GM23338 (cell line): Measurements from ENCODE around the gene PTK6. TPM values are rescaled to one million over a fixed set of nuclear protein-coding genes. Genes with fewer than 3 reads are reported as not detected.

ENCODE experiments used
- ATAC-seq: fragments of 200-7000 bp; cut with Tn5 transposase; 3 replicates; pipeline ENCODE4 v1.9.1; 2020
- DNase-seq: peaks from one replicate; pipeline ENCODE4 v3.0.0-alpha.2; 2015; ENCODE audit warnings: low spot score
- H2AFZ ChIP-seq: fragments of 200-600 bp; sonication (generic); 2 replicates; pipeline ENCODE4 v1.8.0; 2016; ENCODE audit warnings: antibody characterized with exemption, mild to moderate bottlenecking, moderate library complexity
- H3F3A ChIP-seq: fragments of 200-600 bp; sonication (generic); replicated peaks from 2 replicates; pipeline ENCODE4 v1.8.0; 2017; ENCODE audit warnings: antibody characterized with exemption, mixed run types, low read depth
- H3K27ac ChIP-seq: fragments of 200-600 bp; sonication (generic); 2 replicates; pipeline ENCODE4 v1.6.1; 2016; ENCODE audit warnings: low read depth
- H3K27me3 ChIP-seq: fragments of 200-600 bp; sonication (generic); 2 replicates; pipeline ENCODE4 v1.8.0; 2016; ENCODE audit warnings: mild to moderate bottlenecking, mixed run types, moderate library complexity; ENCODE audit not compliant: insufficient read depth
- H3K36me3 ChIP-seq: fragments of 200-600 bp; sonication (generic); 2 replicates; pipeline ENCODE4 v1.8.0; 2016; ENCODE audit warnings: mild to moderate bottlenecking; ENCODE audit not compliant: insufficient read depth
- H3K4me1 ChIP-seq: fragments of 200-600 bp; sonication (generic); 2 replicates; pipeline ENCODE4 v1.8.0; 2016; ENCODE audit warnings: mild to moderate bottlenecking, moderate library complexity; ENCODE audit not compliant: insufficient read depth
- H3K4me2 ChIP-seq: fragments of 200-600 bp; sonication (generic); 2 replicates; pipeline ENCODE4 v1.7.1; 2017; ENCODE audit warnings: mixed run types
- H3K4me3 ChIP-seq: fragments of 200-600 bp; sonication (generic); 2 replicates; pipeline ENCODE4 v1.6.1; 2016; ENCODE audit warnings: mixed run types
- H3K79me2 ChIP-seq: fragments of 200-600 bp; sonication (generic); replicated peaks from 2 replicates; pipeline ENCODE4 v1.8.0; 2017; ENCODE audit warnings: mild to moderate bottlenecking; ENCODE audit not compliant: insufficient read depth
- H3K9me2 ChIP-seq: fragments of 200-600 bp; sonication (generic); 2 replicates; pipeline ENCODE4 v1.8.0; 2017; ENCODE audit not compliant: insufficient read depth
- H4K20me1 ChIP-seq: fragments of 200-600 bp; sonication (generic); replicated peaks from 2 replicates; pipeline ENCODE4 v1.8.0; 2017; ENCODE audit warnings: mild to moderate bottlenecking; ENCODE audit not compliant: insufficient read depth
- H3K27ac Mint-ChIP-seq: 2 replicates; pipeline ENCODE4 v1.8.0; 2020; ENCODE audit warnings: inconsistent platforms, mild to moderate bottlenecking, moderate library complexity, mixed read lengths
- H3K27me3 Mint-ChIP-seq: 3 replicates; pipeline ENCODE4 v1.8.0; 2022; ENCODE audit warnings: low read depth, mild to moderate bottlenecking, moderate library complexity, mixed read lengths, inconsistent platforms; ENCODE audit not compliant: insufficient read depth, poor library complexity
- H3K36me3 Mint-ChIP-seq: 3 replicates; pipeline ENCODE4 v1.8.0; 2021; ENCODE audit warnings: low read depth, mild to moderate bottlenecking, inconsistent platforms, moderate library complexity, mixed read lengths
- H3K4me1 Mint-ChIP-seq: 3 replicates; pipeline ENCODE4 v1.8.0; 2020; ENCODE audit warnings: mild to moderate bottlenecking, inconsistent platforms, mixed read lengths
- H3K4me3 Mint-ChIP-seq: 3 replicates; pipeline ENCODE4 v1.8.0; 2021; ENCODE audit warnings: moderate library complexity, mild to moderate bottlenecking, inconsistent platforms, mixed read lengths
- H3K9me3 Mint-ChIP-seq: 3 replicates; pipeline ENCODE4 v1.8.0; 2020; ENCODE audit warnings: moderate library complexity, mild to moderate bottlenecking, inconsistent platforms, mixed read lengths
- CREB1 ChIP-seq: fragments of 250-450 bp; sonication (Bioruptor Pico); IDR thresholded peaks from 2 replicates; pipeline ENCODE4 v1.5.0; 2020; ENCODE audit warnings: low read depth, mild to moderate bottlenecking, moderate library complexity
- CTCF ChIP-seq, 2 experiments: fragments of 200-600 bp in 1 of 2; sonication (generic) in 1 of 2; conservative IDR thresholded peaks; 2 replicates each; pipeline versions ENCODE4 v1.5.1 to v1.6.1; 2016 to 2017; ENCODE audit warnings: antibody characterized with exemption in 2 of 2, low read depth in 2 of 2, mild to moderate bottlenecking in 2 of 2, moderate library complexity in 1 of 2
- ETS1 ChIP-seq: IDR thresholded peaks from 2 replicates; pipeline ENCODE4 v1.6.1; 2016; ENCODE audit warnings: antibody characterized with exemption
- EZH2 ChIP-seq: fragments of 200-600 bp; sonication (generic); IDR thresholded peaks from one replicate; pipeline ENCODE4 v1.8.0; 2017; ENCODE audit warnings: antibody characterized with exemption, mild to moderate bottlenecking, low read depth; ENCODE audit not compliant: unreplicated experiment
- EZH2phosphoT487 ChIP-seq: fragments of 200-600 bp; sonication (generic); IDR thresholded peaks from one replicate; pipeline ENCODE4 v1.8.1; 2018; ENCODE audit warnings: antibody characterized with exemption; ENCODE audit not compliant: unreplicated experiment
- NANOG ChIP-seq: IDR thresholded peaks from 2 replicates; pipeline ENCODE4 v1.6.1; 2016; ENCODE audit warnings: antibody characterized with exemption, borderline replicate concordance
- POLR2AphosphoS5 ChIP-seq: IDR thresholded peaks from 2 replicates; pipeline ENCODE4 v1.6.1; 2016; ENCODE audit warnings: antibody characterized with exemption, low read depth
- STAT1 ChIP-seq: IDR thresholded peaks from one replicate; pipeline ENCODE4 v1.6.1; 2016; ENCODE audit warnings: antibody characterized with exemption; ENCODE audit not compliant: unreplicated experiment
- ZNF114 ChIP-seq: fragments of 250-450 bp; sonication (Bioruptor Pico); IDR thresholded peaks from 2 replicates; pipeline ENCODE4 v1.5.0; 2020; ENCODE audit warnings: mild to moderate bottlenecking, moderate library complexity
- ZNF331 ChIP-seq: fragments of 250-450 bp; sonication (Bioruptor Pico); IDR thresholded peaks from 2 replicates; pipeline ENCODE4 v1.5.0; 2020; ENCODE audit warnings: low read depth, mild to moderate bottlenecking, moderate library complexity
- polyA plus RNA-seq: library from polyadenylated mRNA; unstranded; fragments of >200 nt; fragmentation: Nextera tagmentation; extraction: Ambion mirVana; gene quantifications from 2 replicates; pipeline ENCODE4 v1.2.1, GENCODE V29; 2016
- total RNA-seq: library from RNA; depleted of rRNA; stranded (reverse); fragments of >200 nt; shearing (Covaris generic); gene quantifications from 2 replicates; pipeline ENCODE4 v1.2.3, GENCODE V29; 2014
- TF ChIP-seq, protein P1 (sequence below): IDR thresholded peaks from one replicate; pipeline ENCODE4 v1.6.1; 2018; ENCODE audit warnings: antibody characterized with exemption; ENCODE audit not compliant: unreplicated experiment

PTK6 gene
- total and polyA plus RNA-seq, 2 experiments from 2014 or later = 0.28 TPM; not detected in 1

DNA sequence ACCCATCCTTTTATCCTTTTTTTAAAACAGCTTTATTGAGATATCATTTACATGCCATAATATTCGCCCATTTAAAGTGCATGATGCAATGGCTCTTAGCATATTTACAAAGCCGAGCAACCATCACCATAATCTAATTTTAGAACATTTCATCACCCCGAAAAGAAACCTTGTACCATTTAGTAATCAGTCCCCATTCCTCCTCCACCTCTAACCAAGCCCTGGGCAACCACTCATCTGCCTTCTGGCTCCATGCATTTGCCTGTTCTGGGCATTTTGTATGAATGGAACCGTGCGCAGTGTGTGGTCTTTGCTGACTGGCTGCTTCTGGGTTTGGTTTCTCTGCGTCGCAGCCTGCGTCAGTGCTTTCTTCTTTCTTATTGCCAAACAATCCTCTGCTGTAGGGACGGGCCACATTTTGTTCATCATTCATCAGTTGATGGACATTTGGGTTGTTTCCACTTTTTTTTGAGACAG is 28.1 kb downstream of the PTK6 start (continued):
- TF ChIP-seq, protein P1, sequence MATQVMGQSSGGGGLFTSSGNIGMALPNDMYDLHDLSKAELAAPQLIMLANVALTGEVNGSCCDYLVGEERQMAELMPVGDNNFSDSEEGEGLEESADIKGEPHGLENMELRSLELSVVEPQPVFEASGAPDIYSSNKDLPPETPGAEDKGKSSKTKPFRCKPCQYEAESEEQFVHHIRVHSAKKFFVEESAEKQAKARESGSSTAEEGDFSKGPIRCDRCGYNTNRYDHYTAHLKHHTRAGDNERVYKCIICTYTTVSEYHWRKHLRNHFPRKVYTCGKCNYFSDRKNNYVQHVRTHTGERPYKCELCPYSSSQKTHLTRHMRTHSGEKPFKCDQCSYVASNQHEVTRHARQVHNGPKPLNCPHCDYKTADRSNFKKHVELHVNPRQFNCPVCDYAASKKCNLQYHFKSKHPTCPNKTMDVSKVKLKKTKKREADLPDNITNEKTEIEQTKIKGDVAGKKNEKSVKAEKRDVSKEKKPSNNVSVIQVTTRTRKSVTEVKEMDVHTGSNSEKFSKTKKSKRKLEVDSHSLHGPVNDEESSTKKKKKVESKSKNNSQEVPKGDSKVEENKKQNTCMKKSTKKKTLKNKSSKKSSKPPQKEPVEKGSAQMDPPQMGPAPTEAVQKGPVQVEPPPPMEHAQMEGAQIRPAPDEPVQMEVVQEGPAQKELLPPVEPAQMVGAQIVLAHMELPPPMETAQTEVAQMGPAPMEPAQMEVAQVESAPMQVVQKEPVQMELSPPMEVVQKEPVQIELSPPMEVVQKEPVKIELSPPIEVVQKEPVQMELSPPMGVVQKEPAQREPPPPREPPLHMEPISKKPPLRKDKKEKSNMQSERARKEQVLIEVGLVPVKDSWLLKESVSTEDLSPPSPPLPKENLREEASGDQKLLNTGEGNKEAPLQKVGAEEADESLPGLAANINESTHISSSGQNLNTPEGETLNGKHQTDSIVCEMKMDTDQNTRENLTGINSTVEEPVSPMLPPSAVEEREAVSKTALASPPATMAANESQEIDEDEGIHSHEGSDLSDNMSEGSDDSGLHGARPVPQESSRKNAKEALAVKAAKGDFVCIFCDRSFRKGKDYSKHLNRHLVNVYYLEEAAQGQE = no peak
- TF ChIP-seq ZNF114 (CRISPR knock-in tag) = no peak
- TF ChIP-seq POLR2AphosphoS5 = no peak
- TF ChIP-seq EZH2phosphoT487 = no peak
- TF ChIP-seq EZH2 = no peak
- no peak for TF ChIP-seq CTCF (conservative IDR thresholded peaks at IDR 0.05; ENCODE audit: low read depth in 2 of 2)
- no peak for TF ChIP-seq ZNF331 (CRISPR knock-in tag)
- TF ChIP-seq STAT1 = no peak
- no peak for TF ChIP-seq ETS1
- TF ChIP-seq CREB1 (CRISPR knock-in tag) = no peak

GRCh38 chr20:63508072-63508768 is 29.0 kb downstream of the PTK6 start:
- H3K27ac Mint-ChIP-seq = no peak overlapping the region
- H3K4me1 Mint-ChIP-seq = peaks cover 3% of the 10 kb centered on the region; the same call in 1 of the 3 replicates
- no peak overlapping the region for H3K27ac ChIP-seq
- no peaks in the 10 kb centered on the region for H3K27me3 ChIP-seq
- no peaks in the 10 kb centered on the region for H3K9me2 ChIP-seq
- no peaks in the 10 kb centered on the region for H3K4me1 ChIP-seq
- H3K4me3 ChIP-seq = no peak overlapping the region
- no peak for ATAC-seq
- H2AFZ ChIP-seq = no peak overlapping the region
- H3K4me3 Mint-ChIP-seq = no peak overlapping the region; the same call in 2 of the 3 replicates
- no peak for TF ChIP-seq STAT1
- TF ChIP-seq CREB1 (CRISPR knock-in tag) = no peak
- TF ChIP-seq, protein P1 = no peak
- TF ChIP-seq EZH2phosphoT487 = no peak
- TF ChIP-seq CTCF (conservative IDR thresholded peaks at IDR 0.05; ENCODE audit: low read depth in 2 of 2) = no peak
- TF ChIP-seq ZNF331 (CRISPR knock-in tag) = no peak
- TF ChIP-seq ZNF114 (CRISPR knock-in tag) = no peak
- no peak for TF ChIP-seq NANOG
- TF ChIP-seq EZH2 = no peak
- H3K27me3 Mint-ChIP-seq = peaks cover 4% of the 10 kb centered on the region
- DNase-seq = no peak
- 0 out of 2 replicates have a peak, but pooled peaks cover 3% of the 10 kb centered on the region for H3F3A ChIP-seq
- H3K4me2 ChIP-seq = no peak overlapping the region
- peaks cover 38% of the 10 kb centered on the region for H3K9me3 Mint-ChIP-seq
- H3K36me3 Mint-ChIP-seq = peaks cover 13% of the 10 kb centered on the region
- H3K79me2 ChIP-seq = no peaks in the 10 kb centered on the region
- no peaks in the 10 kb centered on the region for H3K36me3 ChIP-seq
- H4K20me1 ChIP-seq = no peaks in the 10 kb centered on the region
